Measurements from ENCODE around the gene IRX6. TPM values are rescaled to one million over a fixed set of nuclear protein-coding genes. Genes with fewer than 3 reads are reported as not detected.

Gene IRX6
- total and polyA plus RNA-seq, 2 of the 13 experiments (the other 11 are each of a cell fraction or from before 2014, with no cell fraction given): not detected

DNA sequence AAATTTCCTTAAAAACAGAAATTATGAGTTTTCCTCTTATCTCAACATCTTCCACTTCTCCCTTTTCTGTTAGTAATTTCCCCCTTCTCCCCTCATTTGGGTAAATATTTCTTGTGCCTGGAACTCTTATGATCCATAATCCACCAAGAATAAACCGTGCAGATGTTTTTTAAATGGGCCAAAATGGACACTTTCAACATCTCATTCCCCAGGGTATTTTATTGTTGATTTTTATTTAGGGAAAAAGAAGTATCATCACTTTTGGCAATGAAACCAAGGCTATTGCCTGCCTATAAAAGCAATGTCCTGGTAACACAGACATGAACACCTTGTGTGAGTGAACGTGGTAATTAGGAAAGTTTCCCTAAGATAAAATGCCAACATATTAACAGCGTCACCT lies 54.6 kb downstream of the IRX6 start:
- intact Hi-C loops (cut with micrococcal nuclease; ENCODE audit: unreplicated experiment): no loop called here
- Histone ChIP-seq H3K4me1 (ENCODE audit: insufficient read depth, low read length) (peaks cover 7% of the 10 kb centered on the region), H3K4me3 (replicated peaks in 1 of 3; ENCODE audit: insufficient read depth in 1 of 3, low read depth in 2 of 3, low read length in 3 of 3) (no peak overlapping the region), H3K27ac (ENCODE audit: extremely low read length, insufficient read depth, low read length) (no peak overlapping the region), H3K36me3 (replicated peaks in 1 of 2; ENCODE audit: control insufficient read depth in 1 of 2, insufficient read depth in 2 of 2, low read length in 2 of 2) (no peaks in the 10 kb centered on the region), H4K20me1 (ENCODE audit: insufficient read depth, low read length) (no peaks in the 10 kb centered on the region), H3K27me3 (ENCODE audit: control insufficient read depth in 1 of 2, insufficient read depth in 2 of 2, low read length in 2 of 2) (0 out of 5 replicates have a peak, but pooled peaks cover 0 to 2% of the 10 kb centered on the region in 2 experiments), H3K9me3 (ENCODE audit: low read length) (no peaks in the 10 kb centered on the region), H3K4me2 (ENCODE audit: low read depth, low read length) (no peak overlapping the region), H3K79me2 (ENCODE audit: insufficient read depth, low read length) (no peaks in the 10 kb centered on the region), H2AFZ (ENCODE audit: low read length) (no peak overlapping the region), H3K9ac (ENCODE audit: insufficient read depth, low read depth, low read length) (no peak overlapping the region)
- ChIA-PET CTCF (ENCODE audit: low intra/inter-chr PET ratio, low total read pairs) (no interaction called here), POLR2A (no interaction called here)
- no peak for DNase-seq (ENCODE audit: low spot score)
- TF ChIP-seq ZBTB44 (CRISPR knock-in tag; IDR thresholded peaks at IDR 0.05): no peak
- ATAC-seq: no peak
- FAIRE-seq: no peak
- in situ Hi-C loops (cut with HindIII; ENCODE audit: extremely low pct_ligation_motif_present, low pct_unique_long_range_greater_than_20kb): no loop called here
- WGBS (ENCODE audit: low lambda C conversion rate): 51% methylated on average over 3 of the region's 3 CpGs
- BruUV-seq (replicated peaks): no TSS peak

DNA sequence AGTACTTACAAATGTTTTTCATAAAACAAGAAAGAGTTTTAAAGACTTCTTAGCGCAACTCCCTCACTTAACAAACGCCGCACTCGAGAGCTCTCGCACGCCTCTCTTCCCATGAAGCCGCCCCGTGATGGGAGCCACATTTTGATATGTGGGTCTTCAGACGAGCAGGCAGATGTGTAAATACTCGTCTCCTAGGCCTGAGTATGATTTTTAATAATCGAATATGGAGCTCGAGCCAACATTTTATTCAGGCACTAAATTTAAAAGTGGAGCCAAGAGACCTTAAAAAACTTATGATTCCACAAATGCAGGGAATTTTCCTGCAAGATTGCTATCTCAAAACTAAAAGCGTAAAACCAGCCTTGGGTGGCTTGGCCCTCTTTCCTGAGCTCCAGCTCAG lies 55.4 kb downstream of the IRX6 start:
- in situ Hi-C loops (cut with HindIII; ENCODE audit: extremely low pct_ligation_motif_present, low pct_unique_long_range_greater_than_20kb): no loop called here
- POLR2A ChIA-PET: no interaction called here
- CTCF ChIA-PET (ENCODE audit: low intra/inter-chr PET ratio, low total read pairs): no interaction called here
- DNase-seq (ENCODE audit: low spot score) (no peak), ATAC-seq (no peak), FAIRE-seq (no peak)
- H3K9me3 ChIP-seq (ENCODE audit: low read length): no peaks in the 10 kb centered on the region
- no peak overlapping the region for H3K4me3 ChIP-seq (replicated peaks in 1 of 3; ENCODE audit: insufficient read depth in 1 of 3, low read depth in 2 of 3, low read length in 3 of 3)
- TF ChIP-seq RNF2 (conservative IDR thresholded peaks at IDR 0.05; ENCODE audit: low read depth) (no peak), FOSL2 (CRISPR knock-in tag; IDR thresholded peaks at IDR 0.05) (no peak), HOXA5 (CRISPR knock-in tag; IDR thresholded peaks at IDR 0.05) (no peak)
- intact Hi-C loops (cut with micrococcal nuclease; ENCODE audit: unreplicated experiment): no loop called here
- no peak overlapping the region for H3K27ac ChIP-seq (ENCODE audit: extremely low read length, insufficient read depth, low read length)
- H3K4me2 ChIP-seq (ENCODE audit: low read depth, low read length): no peak overlapping the region
- peaks cover 7% of the 10 kb centered on the region for H3K4me1 ChIP-seq (ENCODE audit: insufficient read depth, low read length)
- no peak overlapping the region for H2AFZ ChIP-seq (ENCODE audit: low read length)
- no peaks in the 10 kb centered on the region for H3K36me3 ChIP-seq (replicated peaks in 1 of 2; ENCODE audit: control insufficient read depth in 1 of 2, insufficient read depth in 2 of 2, low read length in 2 of 2)
- no peaks in the 10 kb centered on the region for H3K27me3 ChIP-seq (ENCODE audit: control insufficient read depth in 1 of 2, insufficient read depth in 2 of 2, low read length in 2 of 2)
- H3K79me2 ChIP-seq (ENCODE audit: insufficient read depth, low read length): no peaks in the 10 kb centered on the region
- H3K9ac ChIP-seq (ENCODE audit: insufficient read depth, low read depth, low read length): no peak overlapping the region
- H4K20me1 ChIP-seq (ENCODE audit: insufficient read depth, low read length): no peaks in the 10 kb centered on the region
- 63% methylated on average over 13 of the region's 13 CpGs for WGBS (ENCODE audit: low lambda C conversion rate)
- BruUV-seq (replicated peaks): no TSS peak

All from HepG2 (cell line).